IPS DF 4.7 (cell line): Measurements from ENCODE around the gene EDDM3A.
"Not testable (repeated sequence)": the region's sequence is repeated elsewhere in the genome, so short reads cannot be mapped to it uniquely, and the experiment has no call there.

ENCODE experiments used
- DNase-seq: peaks from one replicate; pipeline ENCODE4 v3.0.0-alpha.2; 2013; ENCODE audit warnings: low spot score; ENCODE audit errors: extremely low read depth

Gene EDDM3A

DNA sequence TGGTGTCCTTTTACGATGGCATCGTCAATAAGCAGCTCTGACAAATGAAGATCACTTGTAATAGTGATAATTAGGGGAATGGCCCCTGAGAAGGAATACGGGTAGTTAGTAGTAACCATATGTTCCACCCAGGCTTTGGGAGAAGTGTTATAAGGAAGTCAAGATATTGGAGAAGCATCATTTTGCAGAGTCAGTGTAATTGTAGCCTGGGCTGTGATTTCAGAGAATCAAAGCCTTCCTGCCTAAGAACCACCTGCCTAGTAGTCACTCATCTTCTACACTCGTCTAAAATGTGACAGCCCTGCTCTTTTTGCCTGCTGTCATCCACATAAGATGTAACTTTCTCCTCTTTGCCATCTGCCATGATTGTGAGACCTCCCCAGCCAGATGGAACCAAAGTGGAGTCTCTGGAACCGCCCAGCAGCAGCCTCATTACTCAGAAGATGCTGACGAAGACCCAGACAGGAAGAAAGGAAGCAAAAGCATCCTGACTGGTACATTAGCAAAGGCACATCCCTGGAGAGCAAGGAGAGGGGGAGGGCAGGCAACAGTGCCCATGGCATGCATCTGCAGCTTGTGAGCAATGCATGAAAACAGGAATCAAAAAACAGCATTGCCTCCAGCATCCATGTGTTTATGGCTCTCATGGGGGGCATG is 12.6 kb upstream of the EDDM3A start:
- no peak for DNase-seq

- no peak for DNase-seq
These were observed 11.8 kb upstream of the EDDM3A start for GRCh38 chr14:20733684-20734429.

DNA sequence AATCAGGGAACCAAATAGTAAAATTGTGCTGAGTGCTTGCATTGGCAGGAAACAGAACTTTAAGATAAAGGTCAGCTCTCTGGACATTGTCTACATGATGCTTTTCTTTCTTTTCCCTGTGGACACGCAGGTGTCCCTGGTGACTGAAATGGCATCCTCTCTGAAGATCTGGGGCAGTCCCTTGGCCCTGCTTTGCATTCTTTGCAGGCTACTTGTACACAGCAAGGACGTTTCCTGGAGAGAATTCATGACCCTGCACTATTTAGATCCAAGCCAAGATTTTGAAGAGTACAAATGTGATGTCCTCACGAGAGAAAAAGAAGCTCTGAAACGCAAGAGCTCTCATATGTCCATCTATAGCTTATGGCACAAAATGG is 11.3 kb upstream of the EDDM3A start:
- DNase-seq = no peak

DNA sequence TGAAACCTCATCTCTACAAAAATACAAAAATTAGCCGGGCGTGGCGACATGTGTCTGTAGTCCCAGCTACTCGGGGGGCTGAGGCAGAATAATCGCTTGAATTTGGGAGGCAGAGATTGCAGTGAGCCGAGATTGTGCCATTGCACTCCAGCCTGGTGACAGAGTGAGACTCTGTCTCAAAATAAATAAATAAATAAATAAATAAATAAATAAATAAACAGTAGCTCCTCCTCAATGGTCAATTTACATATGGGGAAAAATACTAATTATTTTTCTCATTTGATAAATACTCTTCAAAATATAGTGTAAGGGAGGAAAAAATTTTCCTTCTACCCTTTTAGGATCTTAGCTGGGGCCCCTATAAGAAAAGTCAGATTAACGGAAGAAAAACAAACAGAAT is 7.4 kb upstream of the EDDM3A start:
- not testable (repeated sequence) for DNase-seq

GRCh38 chr14:20742132-20742531 is 3.6 kb upstream of the EDDM3A start:
- no peak for DNase-seq

- no peak for DNase-seq
These were observed 2.1 kb upstream of the EDDM3A start for GRCh38 chr14:20743556-20743955.

GRCh38 chr14:20746566-20746965 is 879 bp downstream of the EDDM3A start:
- no peak for DNase-seq

GRCh38 chr14:20748439-20748838 is 2.8 kb downstream of the EDDM3A start:
- DNase-seq = no peak

- no peak for DNase-seq
These were observed 4.5 kb downstream of the EDDM3A start for GRCh38 chr14:20750194-20750593.

DNA sequence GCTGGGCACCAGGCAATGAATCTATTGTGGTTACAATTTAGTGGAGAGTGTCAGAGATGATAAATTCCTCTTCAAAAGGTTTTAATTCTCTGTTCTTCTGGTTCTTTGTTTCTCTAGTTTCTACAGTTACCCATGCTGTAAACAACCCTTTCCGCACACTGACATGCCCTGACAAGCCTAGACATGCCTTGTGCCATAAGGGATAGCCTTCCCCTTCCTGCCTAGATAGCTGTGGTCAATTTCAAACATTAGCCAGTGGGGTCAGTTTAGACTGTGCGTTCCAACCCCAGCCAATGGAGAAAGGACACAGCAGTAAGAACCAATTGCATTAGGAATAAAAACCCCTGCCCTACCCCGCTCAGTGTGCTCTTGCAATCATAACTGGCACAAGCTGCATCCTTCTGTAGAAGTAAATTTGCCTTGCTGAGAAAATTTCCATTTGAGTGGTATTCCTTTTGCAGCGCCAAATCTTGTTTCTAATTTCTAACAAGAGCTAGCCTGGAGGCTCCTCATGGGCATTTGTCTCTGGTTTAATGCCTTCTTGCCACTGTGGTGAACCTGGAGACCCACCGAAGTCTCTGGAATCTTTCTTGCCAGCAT is 6.4 kb downstream of the EDDM3A start:
- no peak for DNase-seq

- no peak for DNase-seq
These were observed 8.6 kb downstream of the EDDM3A start for GRCh38 chr14:20754308-20754707.

GRCh38 chr14:20755037-20755436 is 9.3 kb downstream of the EDDM3A start:
- no peak for DNase-seq

DNA sequence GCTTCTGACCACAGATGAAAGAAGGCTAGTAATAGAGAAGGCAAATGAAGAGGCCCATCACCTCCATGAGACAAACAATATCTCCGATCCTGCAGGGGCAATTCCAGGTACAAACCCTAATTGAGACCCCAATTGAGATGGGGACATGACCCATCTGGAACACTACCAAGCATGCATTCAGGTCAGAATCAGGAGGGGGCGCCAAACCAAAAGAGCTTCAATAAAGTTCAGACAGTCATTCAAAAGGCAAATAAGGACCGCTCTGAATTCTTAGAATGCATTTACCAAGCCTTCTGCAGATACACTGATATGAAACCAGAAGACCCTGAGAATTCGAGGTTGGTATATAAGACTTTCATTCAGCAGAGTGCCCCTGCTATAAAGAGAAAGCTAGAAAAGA is 12.3 kb downstream of the EDDM3A start:
- no peak for DNase-seq

- not testable (repeated sequence) for DNase-seq
These were observed 13.8 kb downstream of the EDDM3A start for GRCh38 chr14:20759465-20759864.

DNA sequence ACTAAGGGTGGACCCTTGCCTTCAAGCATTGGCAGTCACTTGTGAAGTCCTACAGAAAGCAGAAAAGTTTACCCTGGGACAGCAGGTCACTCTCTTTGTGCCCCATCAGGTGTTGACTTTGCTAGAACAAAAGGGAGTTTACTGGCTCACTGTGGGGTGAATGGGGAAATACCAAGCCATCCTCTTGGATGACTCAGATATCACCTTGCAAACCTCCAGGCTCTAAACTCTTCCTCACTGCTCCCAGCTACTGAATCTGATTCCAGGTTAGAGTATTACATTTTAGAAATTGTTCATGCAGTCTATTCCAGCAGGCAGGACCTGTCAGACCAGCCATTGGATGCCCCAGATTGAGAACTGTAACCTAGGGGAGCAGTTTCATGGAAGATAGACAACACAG is 15.3 kb downstream of the EDDM3A start:
- DNase-seq = no peak

DNA sequence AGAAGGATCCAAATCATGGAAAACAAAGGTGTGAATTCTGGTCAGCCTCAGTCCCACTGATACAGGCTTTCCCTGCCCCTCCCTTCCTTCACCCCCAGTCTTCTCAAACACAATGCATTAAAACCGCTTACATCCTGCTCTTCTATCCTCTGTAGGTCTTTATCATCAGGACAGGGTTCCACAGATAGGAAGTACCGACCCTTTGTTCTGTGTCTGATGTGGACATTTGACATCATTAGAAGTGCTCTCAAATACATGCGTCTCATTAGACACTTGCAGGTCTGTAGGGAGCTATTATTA is 22.9 kb downstream of the EDDM3A start:
- no peak for DNase-seq

- DNase-seq = no peak
These were observed 23.7 kb downstream of the EDDM3A start for GRCh38 chr14:20769421-20769820.

- DNase-seq = no peak
These were observed 27.0 kb downstream of the EDDM3A start for GRCh38 chr14:20772650-20773049.

- DNase-seq = no peak
These were observed 28.7 kb downstream of the EDDM3A start for GRCh38 chr14:20774258-20774824.

- no peak for DNase-seq
These were observed 29.4 kb downstream of the EDDM3A start for GRCh38 chr14:20775043-20775442.

DNA sequence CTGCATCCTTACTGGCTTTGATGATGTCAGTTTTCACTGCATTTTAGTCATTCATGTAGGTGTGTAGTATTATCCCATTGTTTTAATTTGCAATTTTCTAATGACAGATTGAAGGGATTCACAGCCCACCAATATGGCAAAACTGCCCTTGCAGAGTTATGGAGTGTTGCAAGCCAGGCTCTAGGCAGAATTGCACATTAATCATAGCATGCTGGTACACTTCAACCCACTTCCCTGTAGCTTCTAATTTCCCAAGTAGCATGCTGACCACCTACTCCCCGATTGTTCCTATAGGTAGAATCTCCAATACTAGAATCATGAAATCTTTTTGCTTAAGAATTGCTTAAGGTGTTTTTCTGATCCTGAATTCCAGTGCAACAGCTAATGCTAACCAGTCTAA is 30.2 kb downstream of the EDDM3A start:
- DNase-seq = no peak

- no peak for DNase-seq
These were observed 36.1 kb downstream of the EDDM3A start for GRCh38 chr14:20781803-20782202.
